ENCODE results near the gene ISCU. TPM values are rescaled to one million over a fixed set of nuclear protein-coding genes. Genes with fewer than 3 reads are reported as not detected.
"Not testable (repeated sequence)": the region's sequence is repeated elsewhere in the genome, so short reads cannot be mapped to it uniquely, and the experiment has no call there.

ISCU gene
- total RNA-seq, 2 donors from 2014 or later, result 241 to 261 TPM

GRCh38 chr12:108581311-108582227 is 19.2 kb downstream of the ISCU start:
- no peak for ATAC-seq
- DNase-seq, result no peak
- intact Hi-C loops (cut with DNase I), result no loop called here

GRCh38 chr12:108582509-108582908 is 20.1 kb downstream of the ISCU start:
- intact Hi-C loops (cut with DNase I), result no loop called here
- ATAC-seq, result no peak
- DNase-seq, result no peak

- DNase-seq (no peak), ATAC-seq (peak in 1 of 2 donors; percentile 31)
- intact Hi-C loops (cut with DNase I), result no loop called here
These were observed 20.8 kb downstream of the ISCU start for GRCh38 chr12:108582978-108583770.

GRCh38 chr12:108583991-108584390 is 21.6 kb downstream of the ISCU start:
- ATAC-seq (no peak), DNase-seq (no peak)
- intact Hi-C loops (cut with DNase I), result no loop called here

GRCh38 chr12:108584456-108585065 is 22.2 kb downstream of the ISCU start:
- intact Hi-C loops (cut with DNase I), result no loop called here
- ATAC-seq, result no peak
- DNase-seq, result no peak

- ATAC-seq (no peak), DNase-seq (no peak)
- intact Hi-C loops (cut with DNase I), result no loop called here
These were observed 23.5 kb downstream of the ISCU start for GRCh38 chr12:108585864-108586263.

GRCh38 chr12:108586306-108586705 is 23.9 kb downstream of the ISCU start:
- ATAC-seq (no peak), DNase-seq (no peak)
- intact Hi-C loops (cut with DNase I), result no loop called here

GRCh38 chr12:108587826-108588225 is 25.4 kb downstream of the ISCU start:
- intact Hi-C loops (cut with DNase I), result no loop called here
- no peak for DNase-seq

GRCh38 chr12:108589028-108589839 is 26.8 kb downstream of the ISCU start:
- DNase-seq (no peak), ATAC-seq (peak; percentile 46 to 73)
- intact Hi-C loops (cut with DNase I), result no loop called here

More at GRCh38 chr12:108587826-108588225, 25.4 kb downstream of the ISCU start:
- ATAC-seq, result peak in 1 of 2 donors; percentile 30

GRCh38 chr12:108589840-108590229 is 27.4 kb downstream of the ISCU start:
- DNase-seq (no peak), ATAC-seq (no peak)
- intact Hi-C loops (cut with DNase I), result no loop called here

GRCh38 chr12:108590463-108590862 is 28.1 kb downstream of the ISCU start:
- ATAC-seq; intact Hi-C loops (cut with DNase I); DNase-seq: not testable (repeated sequence)

GRCh38 chr12:108591267-108591980 is 29.0 kb downstream of the ISCU start:
- ATAC-seq (no peak), DNase-seq (no peak)
- intact Hi-C loops (cut with DNase I), result no loop called here

- DNase-seq (no peak), ATAC-seq (no peak)
- intact Hi-C loops (cut with DNase I), result no loop called here
These were observed 29.9 kb downstream of the ISCU start for GRCh38 chr12:108592033-108592909.

- ATAC-seq (no peak), DNase-seq (no peak)
- intact Hi-C loops (cut with DNase I), result no loop called here
These were observed 32.0 kb downstream of the ISCU start for GRCh38 chr12:108594323-108594903.

GRCh38 chr12:108594960-108595710 is 32.7 kb downstream of the ISCU start:
- intact Hi-C loops (cut with DNase I), result no loop called here
- DNase-seq, result no peak
- ATAC-seq, result no peak
